Right ventricle myocardium inferior (tissue), 1 donor: ENCODE results near the gene LHPP. TPM values are rescaled to one million over a fixed set of nuclear protein-coding genes. Genes with fewer than 3 reads are reported as not detected.

Experiments used
- ATAC-seq: fragments of 200-7000 bp; cut with Tn5 transposase; one replicate; pipeline ENCODE4 v1.9.1; 2020; ENCODE audit warnings: mild to moderate bottlenecking, moderate library complexity
- DNase-seq: peaks from one replicate; pipeline ENCODE4 v3.0.0; 2021; ENCODE audit errors: missing footprints
- intact Hi-C: fragments of 100-400 bp; cut with DNase I; formaldehyde crosslinking; loops from one replicate; pipeline ENCODE4 v1.11.0; 2022
- total RNA-seq: library from RNA; stranded (reverse); fragmentation: NEBNext Ultra II Directional; extraction: Animal tissue kit (Norgen Biotek cat#: 25700); gene quantifications from one replicate; pipeline ENCODE4 v1.2.1, GENCODE V29; 2021
- donor health status: DM: no; HTN: yes; CAD: no; lungs with severe emphysema.

The LHPP gene
- total RNA-seq, 1 donor from 2014 or later: 5.8 TPM

DNA sequence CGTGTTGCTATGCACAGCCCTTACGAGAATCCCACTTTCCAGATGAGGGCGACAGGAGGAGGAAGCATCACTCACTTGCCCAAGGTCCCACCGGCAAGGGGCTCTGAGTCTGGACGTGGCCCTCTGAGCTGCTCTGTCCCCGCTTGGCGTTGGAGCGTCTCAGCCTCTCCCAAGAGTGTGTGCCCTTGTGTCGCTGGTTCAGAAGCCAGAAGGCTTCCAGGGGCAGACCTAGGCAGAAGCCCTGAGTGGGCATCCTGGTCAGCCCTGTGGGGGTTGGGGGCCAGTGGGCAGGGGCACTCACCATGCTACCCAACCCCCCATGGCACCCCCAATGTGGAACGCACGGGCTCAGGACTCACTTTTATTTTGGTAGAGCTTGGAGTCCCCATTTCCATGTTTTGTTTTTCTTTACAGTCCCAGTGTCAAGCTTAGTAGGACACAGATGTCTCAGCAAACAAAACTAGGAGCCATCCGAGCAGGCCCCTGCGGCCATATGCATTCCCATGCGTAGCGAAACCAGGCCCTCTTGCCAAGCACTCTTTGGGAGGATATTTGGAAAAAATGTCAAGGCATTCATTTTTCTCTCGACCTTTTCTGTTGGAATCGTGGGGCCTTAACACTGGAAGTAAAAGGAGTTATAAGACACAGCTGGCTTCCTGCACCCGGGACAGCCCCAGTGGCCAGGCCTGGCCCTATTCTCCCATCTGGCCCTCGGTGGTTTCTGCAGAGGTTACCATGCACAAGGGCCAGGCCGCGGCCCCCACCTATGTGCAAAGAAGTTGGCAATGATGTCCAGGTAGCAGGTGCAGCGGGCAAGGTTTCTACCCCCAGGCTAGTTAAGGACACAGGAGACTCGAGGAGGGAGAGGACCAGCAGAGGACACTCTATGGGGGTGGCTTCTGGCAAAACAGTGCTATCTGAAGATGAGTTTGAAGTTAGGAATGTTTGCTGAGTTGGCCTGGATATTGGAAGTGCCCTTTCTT, 97.0 kb downstream of the LHPP start:
- no peak for ATAC-seq
- DNase-seq: peak; percentile 53
- intact Hi-C loops: no loop called here

DNA sequence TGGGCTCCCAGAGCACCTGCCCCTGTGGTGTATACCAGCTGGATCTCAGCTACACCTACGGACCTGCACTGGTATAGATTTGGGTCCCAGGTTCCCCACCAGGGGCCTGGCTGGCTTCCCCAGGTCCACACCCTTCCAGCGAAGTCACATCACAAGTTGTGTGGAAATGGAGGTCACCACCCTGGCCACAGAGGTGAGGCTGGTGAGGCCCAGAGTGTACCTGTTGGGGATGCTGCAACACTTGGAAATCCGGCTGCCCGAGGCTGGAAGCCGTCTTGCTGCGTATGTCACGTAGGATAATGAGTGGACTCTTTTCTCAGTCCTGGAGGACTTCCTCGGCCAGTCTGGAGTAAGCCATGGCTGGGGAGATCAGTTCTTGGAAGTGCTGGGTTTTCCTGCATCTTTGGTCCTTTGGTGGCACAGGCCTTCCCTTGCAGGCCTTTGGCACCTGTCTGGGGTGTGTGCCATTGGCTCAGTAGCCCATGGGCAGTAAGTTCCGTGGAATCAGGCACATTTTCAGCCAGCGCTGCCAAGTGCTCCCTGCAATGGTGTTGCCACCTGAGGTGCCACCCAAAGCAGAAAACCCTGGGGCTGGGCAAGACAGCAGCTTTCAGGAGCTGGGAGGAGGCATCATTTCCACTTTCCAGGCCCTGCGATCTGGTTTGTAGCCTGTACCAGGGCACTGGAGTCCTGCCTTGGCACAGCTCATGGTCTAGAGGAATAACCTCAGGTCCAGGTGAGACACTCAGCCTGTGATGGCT, 97.9 kb downstream of the LHPP start:
- no peak for DNase-seq
- no peak for ATAC-seq
- intact Hi-C loops: loop anchor here (5.0 kb wide), 1 partner anchor 63 kb away; no protein-coding TSS in a partner anchor

DNA sequence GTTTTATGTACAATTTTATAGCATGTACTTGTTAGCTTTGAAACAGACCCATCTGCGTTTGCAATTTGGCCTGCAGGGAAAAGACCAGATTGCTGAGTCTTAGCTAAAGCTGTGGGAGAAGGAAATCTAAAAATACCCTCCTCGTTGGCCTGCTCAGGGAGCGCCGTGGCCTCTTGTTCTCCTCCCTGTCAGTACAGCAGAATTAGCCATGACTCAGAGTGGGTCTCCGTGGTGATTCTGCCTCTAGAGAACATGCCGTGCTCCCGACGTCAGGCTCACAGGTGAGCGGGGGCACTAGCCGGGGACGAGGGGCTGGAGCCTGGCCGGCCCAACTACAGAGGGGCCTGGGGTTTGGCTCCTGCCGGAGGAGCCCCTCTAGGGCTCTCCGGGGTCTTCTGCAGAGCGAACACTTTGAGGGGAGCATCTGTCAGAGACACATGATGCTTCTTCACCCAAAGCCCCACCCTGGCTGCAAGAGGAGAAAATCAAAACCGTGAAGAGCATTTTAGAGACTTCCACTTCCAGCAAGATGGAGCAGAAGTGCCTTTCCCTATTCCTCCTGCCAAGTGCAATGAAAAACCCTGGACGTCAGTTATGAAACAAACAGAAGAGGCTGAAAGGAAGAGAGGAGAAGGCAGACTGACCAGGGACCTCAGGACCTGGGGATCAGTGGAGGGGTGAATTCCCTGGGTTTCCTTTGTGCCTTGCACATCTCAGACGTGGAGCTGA, 98.9 kb downstream of the LHPP start:
- peak; percentile 87 for ATAC-seq
- intact Hi-C loops: loop anchor here (5.0 kb wide), 1 partner anchor 62 kb away; no protein-coding TSS in a partner anchor
- peak; percentile 70 for DNase-seq

DNA sequence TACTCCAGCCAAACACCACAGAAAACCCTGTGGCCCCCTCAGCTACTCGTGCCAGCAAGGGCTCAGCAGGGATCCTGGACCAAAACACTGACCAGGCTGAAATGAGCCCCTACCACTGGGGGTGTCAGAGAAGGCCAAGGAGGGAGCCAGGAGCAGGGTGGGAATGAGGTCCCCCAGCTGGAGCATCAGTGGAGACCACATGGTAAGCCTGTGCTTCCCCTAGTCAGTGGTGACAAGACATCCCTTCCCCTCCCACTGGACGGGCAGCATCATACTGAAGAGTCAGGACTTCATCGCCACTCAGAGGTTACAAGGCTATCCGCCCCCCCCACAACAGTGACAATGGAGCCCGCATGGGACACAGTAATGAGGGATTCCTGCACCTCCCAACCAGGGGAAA, 99.6 kb downstream of the LHPP start:
- ATAC-seq (no peak), DNase-seq (no peak)
- intact Hi-C loops: loop anchor here (5.0 kb wide), 1 partner anchor 61 kb away; no protein-coding TSS in a partner anchor

DNA sequence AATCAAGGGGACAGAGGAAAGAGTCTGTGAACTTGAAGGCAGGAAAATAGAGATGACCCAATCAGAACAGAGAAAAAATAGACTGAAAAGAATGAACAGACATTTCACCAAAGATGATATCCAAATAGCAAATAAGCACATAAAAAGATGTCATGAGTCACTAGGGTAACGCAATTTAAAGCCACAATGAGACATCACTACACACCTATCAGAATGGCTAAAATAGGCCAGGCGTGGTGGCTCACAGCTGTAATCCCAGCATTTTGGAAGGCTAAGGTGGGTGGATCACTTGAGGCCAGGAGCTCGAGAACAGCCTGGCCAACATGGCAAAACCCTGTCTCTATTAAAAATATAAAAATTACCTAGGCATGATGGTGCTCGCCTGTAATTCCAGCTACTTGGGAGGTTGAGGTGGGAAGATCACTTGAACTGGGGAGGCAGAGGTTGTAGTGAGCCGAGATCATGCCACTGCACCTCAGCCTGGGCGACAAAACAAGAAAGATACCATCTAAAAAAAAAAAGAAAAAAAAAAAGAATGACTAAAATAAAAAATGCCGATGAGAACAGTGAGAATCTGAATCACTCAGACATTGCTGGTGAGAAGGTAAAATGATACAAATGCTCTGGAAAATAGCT, 100.9 kb downstream of the LHPP start:
- DNase-seq: no peak
- intact Hi-C loops: loop anchor here (5.0 kb wide), 1 partner anchor 60 kb away; no protein-coding TSS in a partner anchor
- no peak for ATAC-seq

DNA sequence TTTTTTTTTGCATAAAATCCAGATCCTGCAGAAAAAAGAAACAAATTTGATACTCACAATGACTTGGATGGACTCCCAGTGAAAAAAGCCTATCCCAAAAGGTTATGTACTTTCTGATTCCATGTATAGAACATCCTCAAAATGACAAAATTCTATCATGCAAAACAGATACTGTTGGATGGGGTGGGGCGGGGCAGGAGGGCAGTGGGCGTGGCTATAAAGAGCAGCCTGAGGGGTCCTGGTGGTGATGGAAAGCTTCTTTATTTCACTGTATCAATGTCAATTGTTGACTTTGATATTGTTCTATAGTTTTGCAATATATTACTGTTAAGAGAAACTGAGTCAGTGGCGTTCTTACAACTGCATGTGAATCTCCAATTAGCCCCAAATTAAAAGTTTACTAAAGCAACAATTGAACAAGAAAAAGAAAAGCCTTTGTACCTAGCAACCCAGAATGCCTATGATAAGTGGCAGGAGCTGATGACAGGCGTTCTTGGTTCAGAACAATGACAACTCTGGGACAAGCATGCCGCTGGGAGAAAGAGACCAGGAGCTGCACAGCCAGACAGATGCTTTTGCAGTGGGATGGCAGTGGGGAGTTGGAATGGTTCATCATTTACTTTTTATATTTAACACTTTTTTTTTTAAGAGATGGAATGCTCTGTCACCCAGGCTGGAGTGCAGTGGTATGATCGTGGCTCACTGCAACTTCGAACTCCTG, 101.9 kb downstream of the LHPP start:
- intact Hi-C loops: loop anchor here (5.0 kb wide), 1 partner anchor 59 kb away; no protein-coding TSS in a partner anchor
- ATAC-seq (no peak), DNase-seq (no peak)

DNA sequence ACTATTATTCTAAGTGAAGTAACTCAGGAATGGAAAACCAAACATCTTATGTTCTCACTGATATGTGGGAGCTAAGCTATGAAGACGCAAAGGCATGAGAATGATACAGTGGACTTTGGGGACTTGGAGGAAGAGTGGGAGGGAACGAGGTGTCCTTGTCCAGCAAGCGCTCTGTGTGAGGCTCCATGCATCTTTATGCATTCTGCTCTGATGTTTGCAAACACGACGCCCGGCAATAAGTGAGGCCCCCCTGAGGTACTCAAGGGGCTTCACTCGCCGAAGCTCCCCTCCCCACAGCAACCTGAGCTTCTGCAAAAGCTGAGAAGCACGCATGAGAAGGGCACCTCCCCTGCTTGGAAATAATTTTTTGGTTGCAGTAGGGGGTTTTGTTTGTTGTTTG, 103.3 kb downstream of the LHPP start:
- no peak for DNase-seq
- intact Hi-C loops: loop anchor here (5.0 kb wide), 1 partner anchor 57 kb away; no protein-coding TSS in a partner anchor
- no peak for ATAC-seq

DNA sequence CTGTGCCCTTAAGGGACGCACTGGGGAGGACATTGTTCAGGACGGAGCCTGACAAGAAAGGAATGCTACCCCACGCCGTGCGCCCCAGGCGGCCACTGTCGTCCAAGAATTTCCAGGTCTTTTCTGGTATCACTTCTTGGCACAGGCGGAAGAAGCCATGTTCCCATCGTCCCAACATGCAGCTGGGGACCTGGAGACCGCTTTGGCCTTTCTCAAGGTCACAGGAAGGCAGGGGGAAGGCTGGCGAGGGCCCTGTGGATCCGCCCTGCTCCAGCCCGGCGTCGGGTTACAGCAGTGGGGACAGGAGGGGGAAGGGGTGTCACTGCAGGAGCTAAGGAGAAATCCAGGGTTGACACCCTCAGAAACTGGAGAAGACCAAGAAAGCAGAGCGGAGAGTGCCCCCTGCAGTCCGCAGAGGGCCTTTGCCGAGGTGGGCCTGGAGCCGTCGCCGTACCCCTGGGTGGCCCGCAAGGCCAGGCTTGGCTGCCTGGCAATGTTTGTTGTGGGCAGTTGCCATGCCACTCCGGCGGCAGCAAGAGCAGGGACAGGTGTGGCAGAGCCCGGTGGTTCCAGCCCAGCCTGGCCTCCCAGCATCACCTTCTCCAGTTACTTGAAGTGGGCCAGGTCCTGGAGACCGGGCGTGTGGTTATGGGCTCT, 104.1 kb downstream of the LHPP start:
- intact Hi-C loops: no loop called here
- peak; percentile 58 for ATAC-seq
- DNase-seq: peak; percentile 59

DNA sequence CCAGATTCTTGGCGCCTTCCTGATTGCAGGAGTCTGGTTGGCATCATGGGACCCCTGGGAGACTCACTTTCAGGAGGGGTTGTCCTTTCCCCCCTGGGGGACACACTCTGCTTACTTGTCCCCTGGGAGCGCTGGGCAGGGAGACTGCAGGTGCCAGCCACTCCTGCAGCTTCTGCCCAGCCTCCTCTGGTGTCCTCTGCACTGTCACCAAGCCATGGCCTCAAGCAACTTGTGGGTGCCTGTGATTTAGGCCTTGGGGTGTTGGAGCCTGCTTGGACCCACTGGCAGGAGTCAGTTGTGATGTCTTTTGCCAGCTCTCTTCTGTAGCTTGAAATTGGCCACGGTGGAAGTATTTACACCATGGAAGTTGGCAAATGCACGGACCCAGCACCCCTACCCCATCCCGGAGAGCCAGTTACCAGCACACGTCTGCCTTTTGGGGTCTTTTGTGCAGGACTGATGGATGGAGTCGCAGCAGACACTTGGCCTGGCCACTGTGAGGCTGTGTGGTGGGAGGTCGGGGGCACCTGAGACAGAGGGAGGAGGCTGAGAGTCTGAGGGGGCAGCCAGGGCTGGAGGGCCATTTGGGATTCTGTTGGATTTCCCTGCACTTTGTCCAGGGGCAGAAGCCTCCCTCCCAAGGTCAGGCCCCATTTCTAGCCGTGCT, 104.7 kb downstream of the LHPP start:
- intact Hi-C loops: no loop called here
- DNase-seq (no peak), ATAC-seq (no peak)

DNA sequence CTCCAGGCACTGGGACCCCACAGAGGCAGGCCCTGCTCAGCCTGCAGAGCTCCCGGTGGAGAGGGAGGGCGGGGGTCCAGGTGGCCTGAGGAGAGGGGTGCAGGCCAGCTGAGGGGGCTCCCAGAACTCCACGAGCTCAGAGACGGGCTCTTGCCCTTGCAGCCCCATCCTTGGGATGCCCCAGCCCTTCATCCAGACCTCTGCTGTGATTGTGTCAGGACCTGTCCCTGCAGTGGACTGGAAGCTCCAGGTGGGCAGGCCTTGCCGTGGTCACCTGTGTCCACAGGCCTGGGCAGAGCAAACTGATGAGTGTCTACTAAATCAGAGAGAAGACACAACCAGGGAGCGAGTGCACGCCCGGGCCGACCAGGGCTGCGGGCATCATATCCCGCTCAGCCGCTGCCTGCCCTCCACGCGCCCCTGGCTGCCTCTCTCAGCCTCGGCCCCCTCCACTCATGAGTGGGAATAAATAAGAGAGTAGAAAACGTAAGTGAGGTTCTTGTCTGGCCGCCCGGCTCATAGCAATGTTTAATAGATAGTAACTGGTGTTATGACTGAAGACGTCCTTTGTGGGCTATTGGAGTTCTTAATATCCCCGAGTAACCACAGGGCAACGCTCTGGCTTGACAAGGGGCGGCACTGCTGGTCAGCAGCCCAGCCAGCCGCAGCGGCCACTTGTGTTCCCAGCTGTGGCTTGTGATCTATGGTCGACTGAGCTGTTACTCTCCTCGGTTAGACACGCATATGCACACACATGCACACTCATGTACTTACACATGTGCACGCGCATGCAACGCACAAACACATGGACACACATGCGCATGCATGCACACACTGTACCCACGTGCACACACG, 105.6 kb downstream of the LHPP start:
- no peak for ATAC-seq
- intact Hi-C loops: no loop called here
- DNase-seq: no peak

DNA sequence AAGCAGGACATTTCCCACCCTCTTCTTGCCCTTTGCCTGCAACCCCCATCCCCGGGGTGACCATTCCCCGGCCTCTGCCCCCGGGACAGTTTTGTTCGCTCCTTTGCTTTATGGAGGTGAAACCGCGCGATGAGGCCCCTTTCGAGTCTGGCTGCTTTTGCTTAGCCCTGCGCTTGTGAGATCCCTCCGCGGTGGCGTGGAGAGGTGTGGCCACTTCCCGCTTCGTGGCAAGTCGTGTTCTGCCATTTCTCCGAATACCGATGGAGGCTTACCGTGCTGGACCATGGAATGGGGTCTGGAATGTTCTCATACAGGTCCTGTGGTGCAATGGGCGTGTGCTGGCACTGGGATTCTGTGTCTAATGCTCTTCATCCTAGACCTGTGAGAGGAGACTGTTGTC, 106.7 kb downstream of the LHPP start:
- ATAC-seq (no peak), DNase-seq (peak; percentile 63)
- intact Hi-C loops: no loop called here

DNA sequence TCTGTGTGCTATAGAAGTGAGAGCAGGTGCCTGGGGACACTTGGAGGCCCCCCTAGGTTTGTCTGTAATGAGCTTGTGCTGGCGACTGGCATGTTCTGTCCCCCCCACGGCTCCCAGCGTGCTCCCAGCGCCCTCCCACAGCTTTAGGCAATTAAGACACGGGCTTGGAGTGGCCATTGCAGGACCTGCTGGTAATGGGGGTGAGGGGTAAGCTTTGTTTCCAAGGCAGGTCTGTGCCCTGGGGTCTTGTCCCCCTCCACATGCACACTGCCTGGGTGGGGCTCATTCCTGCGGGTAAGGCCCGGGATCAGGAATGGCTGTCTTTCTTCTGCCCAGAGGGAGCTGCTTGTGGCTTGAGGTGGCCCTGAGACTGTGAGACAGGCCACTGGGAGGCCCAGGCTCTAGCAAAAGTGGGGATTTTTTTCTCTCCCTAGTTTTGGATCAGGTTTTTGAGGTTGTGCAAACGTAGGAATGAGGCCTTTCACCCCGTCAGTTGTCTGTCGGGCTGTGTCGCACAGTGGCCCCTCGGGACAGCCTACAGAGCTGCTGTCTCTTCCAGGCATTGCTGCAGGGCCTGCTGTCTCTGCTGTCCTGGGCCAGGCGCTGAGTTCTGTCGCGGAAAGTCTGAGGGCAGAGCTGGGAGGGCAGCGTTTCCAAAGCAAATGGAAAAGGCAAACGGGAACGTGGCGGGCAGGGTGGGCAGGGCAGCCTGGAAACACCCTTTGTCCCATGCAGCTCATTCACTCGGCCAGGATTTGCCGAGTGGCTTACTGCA, 107.4 kb downstream of the LHPP start:
- intact Hi-C loops: no loop called here
- DNase-seq: peak; percentile 45
- ATAC-seq: no peak

DNA sequence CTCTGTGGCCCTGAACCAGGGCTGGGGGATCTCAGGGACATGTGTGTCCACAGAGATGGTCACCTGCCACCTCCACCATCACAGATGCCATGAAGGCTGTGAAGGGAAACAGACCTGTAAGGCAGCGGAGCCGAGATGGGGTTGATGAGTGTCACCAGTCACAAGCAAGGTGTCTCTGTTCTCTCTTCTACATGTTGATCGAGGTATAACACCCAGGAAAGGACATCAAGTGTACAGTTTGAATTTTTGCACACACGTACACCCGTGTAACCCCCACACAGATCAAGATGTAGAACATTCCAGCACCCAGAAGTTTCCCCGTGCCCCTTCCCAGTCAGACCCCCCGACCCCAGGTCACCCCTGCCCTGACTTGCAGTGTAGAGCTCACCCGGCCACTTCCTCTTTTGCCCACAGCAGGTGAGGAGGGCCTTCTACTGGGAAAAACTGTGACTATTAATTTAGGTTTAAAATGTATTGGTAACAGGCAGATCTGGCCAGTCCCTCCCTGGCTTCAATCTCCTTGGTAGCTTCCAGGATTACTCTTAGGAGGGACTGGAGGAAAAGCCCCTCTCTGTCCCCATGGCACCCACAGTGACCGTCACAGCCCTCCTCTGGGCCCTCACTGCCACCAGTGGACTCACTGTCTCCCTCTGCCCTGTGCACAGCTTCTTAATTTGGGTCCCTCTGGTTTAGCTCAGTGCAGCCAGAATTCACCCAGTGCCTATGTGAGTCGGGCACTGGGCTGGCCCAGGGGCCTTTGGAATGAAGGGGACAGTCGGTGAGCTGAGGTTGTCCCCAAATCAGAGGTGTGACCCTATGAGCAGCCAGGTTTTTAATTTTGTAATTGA, 108.2 kb downstream of the LHPP start:
- intact Hi-C loops: no loop called here
- peak; percentile 55 for DNase-seq
- no peak for ATAC-seq

DNA sequence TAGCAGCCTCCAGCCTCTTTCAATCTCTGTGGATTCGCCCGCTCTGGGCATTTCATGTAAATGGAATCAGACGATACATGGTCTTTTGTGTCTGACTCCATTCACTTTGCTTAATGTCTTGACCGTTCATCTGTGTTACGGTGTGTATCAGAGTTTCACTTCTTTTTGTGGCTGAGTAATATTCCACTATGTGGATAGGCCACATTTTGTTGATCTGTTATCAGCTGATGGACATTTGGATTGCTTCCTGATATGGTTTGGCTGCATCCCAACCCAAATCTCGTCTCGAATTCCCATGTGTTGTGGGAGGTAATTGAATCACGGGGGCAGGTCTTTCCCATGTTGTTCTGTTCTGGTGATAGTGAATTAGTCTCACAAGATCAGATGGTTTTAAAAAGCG, 109.0 kb downstream of the LHPP start:
- intact Hi-C loops: no loop called here
- no peak for ATAC-seq
- DNase-seq: no peak
